GM21360 (cell line): ENCODE results near the gene RNU6-1.

Experiments
- ATAC-seq: cut with Tn5 transposase; IDR thresholded peaks from one replicate; pipeline ENCODE4 v1.9.1; 2021; ENCODE audit warnings: mild to moderate bottlenecking, moderate library complexity; ENCODE audit not compliant: unreplicated experiment

RNU6-1 gene

DNA sequence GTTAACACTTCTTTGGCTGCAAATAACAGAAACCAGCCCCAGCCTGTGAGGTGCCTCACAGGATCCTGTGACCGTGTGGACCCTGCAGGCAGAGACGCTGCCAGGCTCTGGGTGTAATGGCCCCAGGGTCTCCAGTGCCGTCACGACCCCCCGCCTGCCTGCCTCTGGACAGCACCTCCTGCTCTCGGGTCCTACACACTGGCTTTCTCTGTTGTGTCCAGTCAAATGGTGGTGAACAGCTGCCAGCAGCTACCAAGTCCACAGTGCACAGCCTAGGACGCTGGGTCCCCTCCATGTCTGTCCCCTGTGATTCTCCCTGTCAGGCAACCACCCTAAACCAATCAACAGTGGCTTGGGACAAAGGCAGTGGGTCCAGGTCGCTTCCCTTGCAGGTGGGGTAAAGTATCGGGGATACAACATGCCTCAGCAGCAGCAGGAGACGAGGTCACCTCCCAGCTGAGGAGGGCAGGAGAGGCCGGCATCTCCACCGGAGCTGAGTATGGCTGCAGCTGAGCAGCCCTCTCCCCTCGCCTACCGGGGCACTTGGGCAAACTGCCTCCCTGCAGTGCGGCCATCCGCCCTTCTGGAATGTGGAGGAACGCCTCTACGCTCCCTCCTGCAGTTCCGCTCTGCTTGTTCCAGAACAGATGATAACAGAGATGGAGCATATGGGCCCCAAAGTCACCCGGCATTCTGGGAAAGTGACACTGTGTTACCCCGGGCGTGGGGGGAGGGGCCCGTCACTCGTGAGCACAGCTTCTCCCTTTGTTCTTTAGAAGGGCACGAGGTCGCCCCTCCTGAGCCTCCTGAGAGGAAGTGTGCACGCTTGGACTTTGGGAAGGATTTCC lies 35.6 kb downstream of the RNU6-1 start:
- ATAC-seq = no peak

DNA sequence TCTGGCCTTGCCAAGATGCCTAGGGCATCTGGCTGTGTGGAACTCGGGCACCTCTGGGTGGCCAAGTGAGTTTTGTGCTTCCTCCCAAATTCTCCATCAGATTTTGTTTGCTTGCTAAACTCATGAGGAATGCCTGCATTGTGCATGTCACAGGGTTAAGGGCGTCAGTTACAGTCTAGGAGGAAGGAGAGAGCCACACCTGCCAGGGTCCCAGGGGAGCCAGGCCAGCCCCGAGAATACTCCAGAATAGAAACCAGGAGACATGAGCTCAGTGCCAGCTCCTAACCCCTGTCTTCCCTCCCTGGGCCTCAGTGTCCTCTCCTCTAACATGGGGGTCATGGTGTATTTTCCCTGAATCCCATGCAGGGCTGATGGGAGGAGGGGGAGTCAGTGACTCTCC lies 36.5 kb downstream of the RNU6-1 start:
- ATAC-seq = no peak

DNA sequence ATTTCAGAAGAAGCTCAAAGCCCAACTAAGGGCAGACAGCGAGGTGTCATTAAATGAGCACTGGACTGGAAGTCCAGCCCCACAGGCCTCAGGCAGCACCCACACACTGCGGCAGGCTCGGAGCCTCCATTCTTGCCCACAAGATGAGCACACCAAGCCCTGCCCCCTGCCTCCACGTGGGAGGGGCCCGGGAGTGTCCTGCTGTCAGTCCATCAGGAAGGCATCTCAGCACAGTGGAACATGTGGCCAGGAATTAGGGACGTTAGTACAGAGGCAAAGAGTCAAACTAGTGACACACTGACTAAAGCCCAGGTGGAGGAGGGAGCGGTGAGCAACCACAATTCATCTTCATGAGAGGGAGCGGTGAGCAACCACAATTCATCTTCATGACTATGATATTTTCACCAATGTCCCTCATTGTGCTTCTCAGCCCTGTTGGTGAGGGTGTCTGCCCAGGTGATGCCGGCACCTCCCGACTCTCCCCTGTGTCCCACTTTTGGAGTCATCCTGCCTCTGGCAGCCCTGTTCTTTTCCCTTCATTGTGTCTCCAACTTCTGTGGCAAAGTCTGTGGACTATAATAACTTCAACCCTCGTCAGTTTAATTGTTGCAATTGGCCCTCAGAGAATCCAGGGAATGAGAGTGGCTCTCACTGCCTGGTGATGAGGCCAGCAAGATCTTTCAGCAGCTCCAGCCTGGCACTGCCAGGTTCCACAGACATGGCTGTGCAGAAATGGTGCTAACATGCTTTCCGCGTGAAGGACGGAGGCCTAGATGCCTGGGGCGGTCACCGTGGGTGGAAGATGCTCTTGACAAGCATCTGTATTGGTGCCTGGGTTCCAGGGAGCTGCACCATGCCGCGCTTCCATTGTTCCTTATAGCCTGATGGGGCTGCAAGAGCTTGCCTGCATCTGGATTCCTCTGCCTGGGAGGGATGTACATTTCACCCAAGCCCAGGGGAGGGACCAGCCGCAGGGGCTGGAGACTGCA lies 37.6 kb downstream of the RNU6-1 start:
- ATAC-seq = no peak

DNA sequence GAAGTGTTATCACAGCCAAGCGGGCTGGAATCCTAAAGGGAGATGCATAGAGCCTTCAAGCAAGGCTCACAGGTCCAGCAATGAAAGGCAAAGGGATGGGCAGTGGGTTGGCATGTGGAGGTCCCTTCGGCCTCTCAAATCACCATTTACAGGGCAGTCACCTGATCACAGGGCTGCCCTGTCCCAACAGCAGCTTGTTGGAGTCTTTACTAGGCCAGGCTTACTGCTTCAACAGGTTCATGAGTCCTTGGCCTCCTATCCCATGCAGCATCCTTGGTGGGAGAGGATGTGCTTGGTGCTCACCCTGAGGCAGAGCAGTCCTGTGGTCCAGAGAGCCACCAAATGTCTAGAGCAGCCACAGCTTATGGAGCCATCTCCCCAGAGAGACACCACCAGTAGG lies 38.7 kb downstream of the RNU6-1 start:
- ATAC-seq = no peak

DNA sequence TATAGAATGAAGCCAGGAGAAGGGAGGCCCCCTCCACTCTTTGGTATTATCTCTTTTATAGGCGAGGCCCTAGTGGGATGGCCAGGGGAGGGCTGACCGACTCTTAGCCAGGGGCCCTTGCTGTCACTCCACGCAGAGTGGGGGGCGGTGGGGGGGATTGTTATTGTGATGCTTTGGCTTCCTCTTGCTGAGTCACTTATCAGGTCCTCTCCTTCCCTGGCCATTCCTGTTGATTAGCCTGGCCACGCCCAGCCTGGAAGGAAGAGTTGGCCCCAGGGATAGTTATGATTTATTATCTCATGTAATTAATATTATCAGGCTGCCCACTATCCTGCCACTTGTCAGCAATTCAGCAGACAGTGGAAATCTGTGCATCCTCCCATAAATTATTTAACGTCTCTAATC lies 40.0 kb downstream of the RNU6-1 start:
- ATAC-seq = no peak

DNA sequence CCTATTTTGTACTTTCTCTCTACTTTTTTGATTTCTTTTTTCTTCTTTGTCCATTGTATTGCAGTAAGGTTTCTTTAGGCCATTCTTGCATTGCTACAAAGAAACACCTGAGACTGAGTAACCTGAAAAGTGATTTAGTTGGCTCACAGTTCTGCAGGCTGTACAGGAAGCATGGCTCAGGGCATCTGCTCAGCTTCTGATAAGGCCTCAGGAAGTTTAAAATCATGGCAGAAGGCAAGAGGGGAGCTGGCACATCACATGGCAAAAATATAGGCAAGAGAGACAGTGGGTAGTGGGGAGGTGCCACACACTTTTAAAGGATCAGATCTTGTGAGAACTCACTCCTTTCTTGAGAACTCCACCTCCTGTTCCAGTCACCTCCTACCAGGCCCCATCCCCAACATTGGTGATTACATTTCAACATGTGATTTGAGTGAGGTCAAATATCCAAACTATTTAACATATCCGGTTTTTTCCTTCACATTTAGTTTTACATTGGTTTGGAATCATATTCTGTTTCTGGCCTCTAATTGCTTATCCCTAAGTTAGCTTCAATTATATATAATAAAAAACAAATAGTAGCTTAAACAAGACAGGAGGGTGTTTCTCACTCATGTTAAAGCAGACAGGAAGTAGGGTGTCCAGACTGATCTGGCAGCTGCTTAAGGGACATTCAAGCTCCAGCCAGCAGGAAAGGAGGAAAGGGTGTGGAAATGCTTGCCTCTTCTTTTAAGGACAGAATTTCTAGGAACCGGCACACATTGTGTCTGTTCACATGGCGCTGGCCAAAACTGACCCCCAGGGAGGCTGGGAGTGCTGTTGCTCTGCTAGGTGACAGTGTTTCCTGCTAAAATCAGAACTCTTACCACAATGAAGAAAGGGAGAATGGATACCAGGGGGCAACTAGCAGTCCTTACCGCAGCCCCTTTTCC lies 43.4 kb downstream of the RNU6-1 start:
- no peak for ATAC-seq

DNA sequence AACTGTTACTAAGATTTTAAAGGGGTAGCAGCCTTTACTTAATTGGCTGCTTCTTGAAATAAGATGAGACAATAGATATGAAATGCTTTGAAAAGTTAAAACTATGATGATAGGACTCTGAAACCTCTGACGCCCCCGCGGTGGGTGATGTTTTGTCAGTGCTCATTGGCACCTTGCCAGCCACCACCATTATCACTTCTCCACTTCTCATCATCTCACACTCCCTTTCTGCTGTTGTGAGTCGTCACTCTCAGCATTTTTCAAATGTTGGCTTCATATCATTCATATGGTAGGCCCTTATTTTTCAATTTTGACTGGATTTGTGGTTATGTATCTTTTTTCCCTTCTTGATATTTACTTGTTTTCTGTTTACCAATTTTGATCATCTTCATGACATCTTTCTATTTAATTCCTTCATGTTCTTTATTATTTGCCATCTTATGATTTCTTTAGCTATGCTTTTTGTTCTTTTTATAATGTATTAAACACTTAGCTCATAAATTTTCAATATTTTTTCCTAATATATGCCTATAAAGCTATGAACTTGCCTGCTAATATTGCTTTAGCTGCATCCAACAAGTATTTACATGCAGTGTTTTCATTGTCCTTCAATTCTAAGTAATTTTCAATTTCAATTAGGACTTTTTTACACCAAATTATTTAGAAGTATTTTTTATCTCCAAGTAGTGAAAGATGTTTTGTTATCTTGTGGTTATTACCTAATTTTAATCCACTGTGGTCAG lies 44.8 kb downstream of the RNU6-1 start:
- no peak for ATAC-seq

DNA sequence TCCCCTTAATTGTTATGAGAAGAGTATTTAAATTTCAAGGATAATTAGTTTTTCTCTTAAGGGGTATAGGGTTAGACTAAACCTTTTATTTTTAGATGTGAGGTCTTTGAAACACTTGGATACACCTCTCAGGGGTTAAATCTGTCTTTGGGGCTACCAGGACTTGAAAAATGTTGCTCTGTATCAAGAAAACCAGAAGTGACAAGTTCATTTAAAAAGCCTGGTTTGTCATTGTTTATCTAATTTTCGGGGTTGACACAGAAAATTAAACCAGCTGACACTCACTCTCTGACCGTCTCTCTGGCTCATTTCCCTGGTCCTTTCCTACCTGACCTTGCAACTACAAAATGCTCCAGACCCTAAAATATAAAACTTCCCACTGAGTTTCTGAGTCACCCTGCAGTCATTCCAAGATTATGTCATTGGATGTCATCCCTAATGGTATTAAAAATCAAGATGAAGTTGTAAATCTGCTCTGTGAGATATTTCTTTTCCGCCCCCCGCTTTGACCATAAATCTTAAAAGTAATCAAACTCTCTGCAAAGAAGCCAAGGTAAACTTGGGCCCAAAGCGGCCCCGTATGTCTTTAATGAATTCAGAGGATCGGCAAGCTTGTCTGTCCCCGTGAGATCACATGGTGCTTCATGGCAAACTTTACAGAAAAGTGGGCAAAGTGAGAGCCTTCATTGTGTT lies 47.4 kb downstream of the RNU6-1 start:
- ATAC-seq = no peak

DNA sequence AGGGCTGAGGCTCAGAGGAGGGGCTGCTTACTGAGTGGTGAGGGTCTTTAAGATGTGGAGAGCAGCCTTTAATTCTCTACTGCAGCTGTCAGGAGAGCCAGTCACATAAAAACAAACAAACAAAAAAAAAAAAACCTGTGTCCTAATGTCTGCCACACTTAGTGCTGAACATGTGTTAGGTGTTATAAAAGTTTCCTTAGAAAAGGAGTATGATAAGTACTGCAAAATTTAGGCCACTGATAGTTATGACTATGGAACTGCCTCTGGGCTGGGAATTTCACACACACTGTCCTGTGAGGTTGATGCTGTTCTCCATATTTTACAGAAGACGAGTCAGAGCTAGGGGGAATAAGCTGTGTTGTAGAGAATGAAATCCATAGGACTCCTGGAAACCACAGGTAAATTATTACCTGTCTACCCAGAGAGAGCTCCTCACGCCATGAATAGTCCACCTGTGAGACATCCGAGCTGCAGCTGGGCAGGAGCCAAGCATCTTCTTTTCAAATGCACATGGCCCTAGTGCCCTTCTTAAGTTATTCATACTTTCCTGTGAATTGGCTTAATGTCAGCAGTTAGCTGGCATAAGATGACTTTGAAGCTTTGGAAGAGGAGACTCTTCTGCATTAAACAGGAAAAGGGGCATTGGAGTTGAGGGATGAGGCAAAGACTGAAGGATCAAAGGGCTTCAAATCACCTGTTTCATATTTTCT lies 49.1 kb downstream of the RNU6-1 start:
- ATAC-seq = no peak
